ENCODE results near the gene CHCHD6. TPM values are rescaled to one million over a fixed set of nuclear protein-coding genes. Genes with fewer than 3 reads are reported as not detected.

Gene CHCHD6
- total and polyA plus RNA-seq, 2 donors from 2014 or later, result 10.7 to 35.2 TPM

- intact Hi-C loops (cut with DNase I), result no loop called here
- DNase-seq, result no peak
- H3K9me3 ChIP-seq (ENCODE audit: control insufficient read depth in 2 of 3, insufficient read depth in 1 of 3, low read length in 3 of 3), result no peaks in the 10 kb centered on the region
Measured at GRCh38 chr3:126667631-126668449, 36.2 kb upstream of the CHCHD6 start.

GRCh38 chr3:126668450-126669401, 35.3 kb upstream of the CHCHD6 start:
- Histone ChIP-seq H3K36me3 (ENCODE audit: control insufficient read depth in 2 of 3, insufficient read depth in 3 of 3, low read length in 3 of 3) (no peaks in the 10 kb centered on the region), H3K4me3 (ENCODE audit: low read length in 3 of 3) (no peak overlapping the region), H3K27me3 (ENCODE audit: control insufficient read depth, insufficient read depth, low read length) (no peaks in the 10 kb centered on the region), H3K27ac (ENCODE audit: low read depth in 2 of 2, low read length in 2 of 2) (no peak overlapping the region), H3K9ac (ENCODE audit: low read length in 3 of 3) (no peak overlapping the region), H3K4me1 (ENCODE audit: control insufficient read depth in 2 of 3, insufficient read depth in 2 of 3, low read depth in 1 of 3, low read length in 3 of 3) (no peaks in the 10 kb centered on the region), H3K9me3 (ENCODE audit: control insufficient read depth in 2 of 3, insufficient read depth in 1 of 3, low read length in 3 of 3) (peaks cover 0 to 2% (median 0%) of the 10 kb centered on the region in 3 donors)
- no peak for FAIRE-seq
- intact Hi-C loops (cut with DNase I), result no loop called here
- DNase-seq, result no peak
- TF ChIP-seq CTCF (IDR thresholded peaks at IDR 0.05; ENCODE audit: borderline replicate concordance, extremely low read depth, insufficient read depth), result no peak

More at GRCh38 chr3:126667631-126668449, 36.2 kb upstream of the CHCHD6 start:
- H3K9ac ChIP-seq (ENCODE audit: low read length in 3 of 3), result no peak overlapping the region
- no peak overlapping the region for H3K27ac ChIP-seq (ENCODE audit: low read depth in 2 of 2, low read length in 2 of 2)
- no peak for TF ChIP-seq CTCF (IDR thresholded peaks at IDR 0.05; ENCODE audit: borderline replicate concordance, extremely low read depth, insufficient read depth)
- H3K4me1 ChIP-seq (ENCODE audit: control insufficient read depth in 2 of 3, insufficient read depth in 2 of 3, low read depth in 1 of 3, low read length in 3 of 3), result no peaks in the 10 kb centered on the region
- no peaks in the 10 kb centered on the region for H3K36me3 ChIP-seq (ENCODE audit: control insufficient read depth in 2 of 3, insufficient read depth in 3 of 3, low read length in 3 of 3)
- H3K27me3 ChIP-seq (ENCODE audit: control insufficient read depth, insufficient read depth, low read length), result no peaks in the 10 kb centered on the region
- H3K4me3 ChIP-seq (ENCODE audit: low read length in 3 of 3), result no peak overlapping the region
- FAIRE-seq, result no peak

- intact Hi-C loops (cut with DNase I), result no loop called here
- no peaks in the 10 kb centered on the region for H3K4me1 ChIP-seq (ENCODE audit: control insufficient read depth in 2 of 3, insufficient read depth in 2 of 3, low read depth in 1 of 3, low read length in 3 of 3)
- no peak overlapping the region for H3K4me3 ChIP-seq (ENCODE audit: low read length in 3 of 3)
- DNase-seq (no peak), FAIRE-seq (no peak)
- H3K27me3 ChIP-seq (ENCODE audit: control insufficient read depth, insufficient read depth, low read length), result no peaks in the 10 kb centered on the region
- H3K9me3 ChIP-seq (ENCODE audit: control insufficient read depth in 2 of 3, insufficient read depth in 1 of 3, low read length in 3 of 3), result peaks cover 0 to 2% (median 0%) of the 10 kb centered on the region in 3 donors
- H3K9ac ChIP-seq (ENCODE audit: low read length in 3 of 3), result no peak overlapping the region
- H3K27ac ChIP-seq (ENCODE audit: low read depth in 2 of 2, low read length in 2 of 2), result no peak overlapping the region
- TF ChIP-seq CTCF (IDR thresholded peaks at IDR 0.05; ENCODE audit: borderline replicate concordance, extremely low read depth, insufficient read depth), result no peak
- H3K36me3 ChIP-seq (ENCODE audit: control insufficient read depth in 2 of 3, insufficient read depth in 3 of 3, low read length in 3 of 3), result no peaks in the 10 kb centered on the region
Measured at GRCh38 chr3:126671521-126671920, 32.5 kb upstream of the CHCHD6 start.

All from kidney (tissue), 14 donors.